ENCODE measurements around the gene KIAA0825. TPM values are rescaled to one million over a fixed set of nuclear protein-coding genes. Genes with fewer than 3 reads are reported as not detected.

KIAA0825 gene
- total and polyA plus RNA-seq, 2 of the 8 experiments (the other 6 are each of a cell fraction or from before 2014, with no cell fraction given): 0.60 to 1.0 TPM

GRCh38 chr5:94499806-94500205, 118.6 kb downstream of the KIAA0825 start:
- Histone ChIP-seq H3K4me1 (replicated peaks in 1 of 4; ENCODE audit: control insufficient read depth in 3 of 4, insufficient read depth in 4 of 4, low read length in 3 of 4) (no peaks in the 10 kb centered on the region), H4K91ac (replicated peaks; ENCODE audit: insufficient read length, low read length) (no peak overlapping the region), H3K56ac (replicated peaks; ENCODE audit: insufficient read length, low read depth, low read length) (no peak overlapping the region), H2BK120ac (replicated peaks; ENCODE audit: low read depth, low read length) (no peak overlapping the region), H4K5ac (ENCODE audit: insufficient read length, low read depth, low read length) (no peak overlapping the region), H3K23ac (ENCODE audit: insufficient read length) (no peak overlapping the region), H3K79me2 (ENCODE audit: control insufficient read depth in 1 of 2, insufficient read depth in 2 of 2, low read length in 2 of 2) (no peaks in the 10 kb centered on the region), H2BK5ac (ENCODE audit: low read depth, low read length) (no peak overlapping the region), H3K18ac (ENCODE audit: extremely low read depth, low read length) (no peak overlapping the region), H3K4ac (replicated peaks; ENCODE audit: insufficient read length, low read depth, low read length) (no peak overlapping the region), H2AFZ (ENCODE audit: low read length) (no peak overlapping the region), H3K4me2 (ENCODE audit: insufficient read depth in 1 of 2, low read depth in 2 of 2, low read length in 2 of 2) (no peak overlapping the region), H3K27me3 (replicated peaks in 1 of 4; ENCODE audit: control insufficient read depth in 3 of 4, extremely low read depth in 1 of 4, insufficient read depth in 3 of 4, low read length in 3 of 4) (no peaks in the 10 kb centered on the region), H2BK15ac (ENCODE audit: low read length) (no peak overlapping the region), H3K9ac (replicated peaks in 1 of 4; ENCODE audit: extremely low read depth in 1 of 4, low read depth in 3 of 4, low read length in 3 of 4) (no peak overlapping the region), H3K36me3 (ENCODE audit: control insufficient read depth in 2 of 4, insufficient read depth in 4 of 4, low read length in 3 of 4) (no peaks in the 10 kb centered on the region), H2BK20ac (ENCODE audit: low read length) (no peak overlapping the region), H3K9me3 (ENCODE audit: insufficient read depth in 2 of 2, low read depth in 1 of 2, low read length in 1 of 2) (no peaks in the 10 kb centered on the region), H3K79me1 (ENCODE audit: low read depth, low read length) (no peaks in the 10 kb centered on the region), H3K27ac (ENCODE audit: low read depth, low read length) (no peak overlapping the region), H3K14ac (ENCODE audit: insufficient read length) (no peak overlapping the region), H3K4me3 (ENCODE audit: extremely low read depth in 1 of 4, insufficient read depth in 2 of 4, low read depth in 3 of 4, low read length in 4 of 4) (no peak overlapping the region), H3K23me2 (ENCODE audit: low read depth, low read length) (no peaks in the 10 kb centered on the region), H4K20me1 (replicated peaks in 1 of 2; ENCODE audit: control insufficient read depth in 1 of 2, insufficient read depth in 2 of 2, low read length in 2 of 2) (no peaks in the 10 kb centered on the region), H2AK5ac (ENCODE audit: low read depth, low read length) (no peak overlapping the region), H2BK12ac (ENCODE audit: low read depth, low read length) (no peak overlapping the region), H4K8ac (ENCODE audit: extremely low read depth, insufficient read depth, low read length) (no peak overlapping the region)
- 96% methylated on average over 3 of the region's 3 CpGs; no CpG with 5 or more reads in 1 of the 2 experiments for WGBS, 2 experiments (ENCODE audit: extremely low coverage in 1 of 2, insufficient coverage in 1 of 2, insufficient read length in 1 of 2, insufficient replicate concordance in 2 of 2, low coverage in 1 of 2, low lambda C conversion rate in 2 of 2, missing lambda C conversion rate in 1 of 2)
- ChIA-PET CTCF (ENCODE audit: partially characterized antibody) (interaction anchor here (0.8 to 1.2 kb wide), 3 partner anchors 9 to 238 kb away, joined by 3 read pairs; no protein-coding TSS in a partner anchor), POLR2A (ENCODE audit: partially characterized antibody) (no interaction called here)
- no peak for DNase-seq (ENCODE audit: low read depth in 1 of 2, low spot score in 2 of 2)
- no peak for FAIRE-seq
- TF ChIP-seq CHD2 (IDR thresholded peaks at IDR 0.05; ENCODE audit: low read length): no peak
- no peak for TF ChIP-seq CEBPB (IDR thresholded peaks at IDR 0.05; ENCODE audit: low read depth, low read length)
- TF ChIP-seq KDM5A (IDR thresholded peaks at IDR 0.05; ENCODE audit: low read length): no peak
- no peak for TF ChIP-seq TEAD4 (IDR thresholded peaks at IDR 0.05; ENCODE audit: low read depth, low read length)
- no peak for TF ChIP-seq RAD21 (IDR thresholded peaks at IDR 0.05 in 1 of 2, conservative IDR thresholded peaks at IDR 0.05 in 1 of 2; ENCODE audit: low read depth in 2 of 2, low read length in 2 of 2)
- TF ChIP-seq TBP (IDR thresholded peaks at IDR 0.05; ENCODE audit: low read depth, low read length): no peak
- no peak for TF ChIP-seq KDM4A (IDR thresholded peaks at IDR 0.05; ENCODE audit: low read depth, low read length, severe bottlenecking)
- TF ChIP-seq USF2 (IDR thresholded peaks at IDR 0.05; ENCODE audit: low read length): no peak
- TF ChIP-seq E2F6 (IDR thresholded peaks at IDR 0.05): no peak
- no peak for TF ChIP-seq CBX5 (IDR thresholded peaks at IDR 0.05; ENCODE audit: low read depth, low read length)
